HS-27A (cell line): ENCODE measurements around the gene PPP2R3B.
"Not testable (repeated sequence)": the region's sequence is repeated elsewhere in the genome, so short reads cannot be mapped to it uniquely, and the experiment has no call there.

Experiments
- DNase-seq: peaks from one replicate; pipeline ENCODE4 v3.0.0-alpha.2; 2012; ENCODE audit warnings: low read depth, missing footprints

Gene PPP2R3B

GRCh38 chrX:337331-337831 is 49.3 kb downstream of the PPP2R3B start:
- DNase-seq: no peak

DNA sequence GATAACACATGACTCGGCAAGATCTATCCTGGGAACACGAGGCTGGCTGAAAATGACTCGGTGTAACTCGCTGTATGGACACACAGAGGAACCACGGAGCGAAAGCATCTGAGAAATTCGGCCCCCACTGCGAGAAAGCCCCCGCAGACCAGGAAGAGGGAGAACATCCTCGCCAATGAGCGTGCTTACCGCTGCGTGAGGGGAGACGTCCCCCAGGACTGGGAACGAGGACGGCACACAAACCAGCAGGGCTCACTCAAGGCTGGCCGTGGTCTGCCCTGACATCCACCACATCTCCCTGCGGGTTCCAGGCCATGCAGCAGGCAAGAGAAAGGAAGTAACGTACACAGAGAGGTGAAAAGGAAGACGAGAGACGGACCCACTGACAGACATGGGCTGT is 50.5 kb downstream of the PPP2R3B start:
- no peak for DNase-seq

- no peak for DNase-seq
These were observed 51.0 kb downstream of the PPP2R3B start for GRCh38 chrX:335758-336155.

GRCh38 chrX:334971-335757 is 51.5 kb downstream of the PPP2R3B start:
- no peak for DNase-seq

DNA sequence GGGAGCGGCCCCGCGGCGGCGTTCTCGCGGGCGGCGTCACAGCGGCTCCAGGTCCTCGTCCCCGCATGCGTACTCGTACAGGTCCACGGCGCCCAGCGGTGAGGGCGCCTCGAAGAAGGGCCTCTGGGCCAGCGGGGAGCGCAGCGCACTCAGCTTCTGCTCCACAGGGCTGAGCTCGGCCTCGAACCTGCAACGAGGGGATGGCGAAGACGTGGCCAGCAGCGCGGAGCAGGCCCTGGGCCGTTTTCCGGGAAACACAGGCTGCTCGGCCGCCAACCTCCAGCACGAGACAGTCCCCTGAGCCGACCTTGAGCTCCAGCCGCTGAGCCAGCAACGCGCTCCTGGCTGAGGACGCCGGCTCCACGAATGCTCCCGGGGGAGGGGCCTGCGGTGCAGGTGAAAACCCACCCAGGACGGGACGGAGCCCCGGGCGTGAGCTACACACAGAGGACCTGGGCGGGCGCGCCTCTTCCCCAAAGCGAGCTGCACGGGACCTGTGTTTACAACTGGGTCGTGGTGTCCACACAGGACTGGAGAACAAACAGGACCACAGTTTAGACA is 52.3 kb downstream of the PPP2R3B start:
- no peak for DNase-seq

- DNase-seq: no peak
These were observed 52.9 kb downstream of the PPP2R3B start for GRCh38 chrX:333611-334311.

- no peak for DNase-seq
These were observed 53.6 kb downstream of the PPP2R3B start for GRCh38 chrX:332916-333610.

GRCh38 chrX:332496-332860 is 54.2 kb downstream of the PPP2R3B start:
- no peak for DNase-seq

- no peak for DNase-seq
These were observed 54.7 kb downstream of the PPP2R3B start for GRCh38 chrX:331825-332495.

DNA sequence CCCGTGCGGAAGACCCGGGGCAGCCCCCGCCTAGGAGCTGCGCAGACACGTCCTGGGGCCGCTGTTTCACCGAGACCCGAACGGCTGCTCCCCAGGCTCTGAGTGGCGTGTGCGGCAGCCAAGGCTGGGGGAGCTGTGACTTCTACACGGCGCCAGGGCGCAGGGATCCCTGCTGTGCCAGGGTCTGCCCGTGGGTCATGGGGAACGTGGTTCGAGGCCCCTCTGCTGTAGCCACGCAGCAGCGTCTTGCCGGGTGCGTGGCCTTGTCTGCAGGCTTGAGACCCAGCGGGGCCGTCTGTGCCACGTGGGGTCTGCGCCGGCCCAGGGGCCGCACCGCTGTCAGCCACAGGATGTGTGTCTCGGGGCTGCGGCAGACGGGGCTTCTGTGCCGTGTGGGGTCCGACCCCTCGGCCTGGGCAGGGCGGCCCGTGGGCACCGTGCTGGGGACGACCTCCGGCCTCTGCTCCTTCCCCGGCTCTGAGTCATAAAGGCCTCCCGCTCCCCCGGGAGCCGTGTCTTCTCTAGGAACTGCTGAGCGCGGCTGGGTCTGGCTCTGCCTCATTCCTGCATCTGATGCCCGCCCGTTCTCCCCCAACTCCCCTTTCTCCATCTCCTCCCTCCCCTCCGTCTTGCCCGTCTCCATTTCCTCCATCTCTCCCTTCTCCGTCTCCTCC is 55.4 kb downstream of the PPP2R3B start:
- no peak for DNase-seq

GRCh38 chrX:330726-331150 is 56.0 kb downstream of the PPP2R3B start:
- no peak for DNase-seq

DNA sequence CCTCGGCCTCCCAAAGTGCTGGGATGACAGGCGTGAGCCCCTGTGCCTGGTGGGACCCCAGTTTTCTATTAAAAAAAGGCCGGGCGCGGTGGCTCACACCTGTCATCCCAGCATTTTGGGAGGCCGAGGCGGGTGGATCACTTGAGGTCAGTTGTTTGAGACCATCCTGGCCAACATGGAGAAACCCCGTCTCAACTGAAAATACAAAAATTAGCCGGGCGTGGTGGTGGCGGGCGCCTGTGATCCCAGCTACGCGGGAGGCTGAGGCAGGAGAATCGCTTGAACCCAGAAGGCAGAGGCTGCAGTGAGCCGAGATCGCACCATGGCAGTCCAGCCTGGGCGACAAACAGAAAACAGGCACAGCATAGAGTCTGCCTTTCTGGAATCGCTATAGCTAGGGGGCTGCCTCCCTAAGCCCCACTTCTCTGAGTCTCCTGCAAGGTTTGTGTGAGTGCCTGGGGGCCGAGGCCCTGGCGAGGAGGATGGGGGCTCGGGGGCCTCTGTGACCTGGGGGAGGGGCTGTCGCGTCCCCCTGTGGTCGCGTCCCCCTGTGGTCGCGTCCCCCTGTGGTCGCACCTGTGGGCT is 56.5 kb downstream of the PPP2R3B start:
- not testable (repeated sequence) for DNase-seq

DNA sequence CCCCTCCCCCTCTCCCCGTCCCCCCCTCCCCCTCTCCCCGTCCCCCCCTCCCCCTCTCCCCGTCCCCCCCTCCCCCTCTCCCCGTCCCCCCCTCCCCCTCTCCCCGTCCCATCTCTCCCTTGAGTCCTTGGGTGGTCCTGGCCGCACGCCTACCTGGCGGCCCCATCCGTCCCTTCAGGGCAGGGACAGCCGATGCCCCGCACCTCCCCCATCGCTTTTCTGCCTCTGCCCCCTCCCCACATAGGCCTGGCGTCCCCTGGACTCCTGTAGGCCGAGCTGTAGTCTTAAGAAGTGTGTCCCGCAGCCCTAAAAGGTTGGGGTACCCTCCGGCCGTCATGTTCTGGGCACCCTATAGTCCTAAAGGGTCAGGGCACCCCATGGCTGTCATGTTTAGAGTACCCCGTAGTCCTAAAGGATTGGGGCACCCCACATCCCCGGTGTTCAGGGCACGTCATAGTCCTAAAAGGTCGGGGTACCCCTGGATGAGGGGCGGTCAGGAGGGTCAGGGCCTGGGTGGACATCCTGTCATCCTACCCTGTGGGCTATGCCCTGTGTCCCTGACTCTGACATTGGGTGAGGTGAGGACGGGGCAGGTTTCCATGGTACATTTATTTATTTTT is 57.3 kb downstream of the PPP2R3B start:
- no peak for DNase-seq

DNA sequence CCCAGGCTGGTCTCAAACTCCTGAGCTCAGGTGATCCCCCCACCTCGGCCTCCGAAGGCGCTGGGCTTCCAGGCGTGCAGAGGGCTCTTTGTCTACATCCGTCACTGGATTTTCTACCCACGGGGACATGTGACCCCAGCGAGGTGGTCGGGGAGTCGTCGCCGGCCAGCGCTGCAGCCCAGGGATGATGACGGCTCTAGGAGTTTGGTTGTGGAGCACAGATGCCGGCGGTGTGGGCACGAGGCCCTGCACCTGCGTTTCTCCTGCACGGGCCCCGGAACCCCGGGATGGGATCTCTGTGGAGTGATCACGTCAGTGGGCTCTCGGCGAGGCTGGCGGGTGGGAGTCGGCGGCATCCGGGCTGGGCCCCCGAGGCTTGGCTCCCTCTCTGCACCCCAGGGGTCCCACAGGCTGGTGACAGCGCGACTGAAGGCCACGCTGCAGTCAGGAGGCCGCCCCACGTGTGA is 59.0 kb downstream of the PPP2R3B start:
- no peak for DNase-seq

- not testable (repeated sequence) for DNase-seq
These were observed 62.0 kb downstream of the PPP2R3B start for GRCh38 chrX:324664-325063.

- DNase-seq: no peak
These were observed 62.7 kb downstream of the PPP2R3B start for GRCh38 chrX:323721-324628.

DNA sequence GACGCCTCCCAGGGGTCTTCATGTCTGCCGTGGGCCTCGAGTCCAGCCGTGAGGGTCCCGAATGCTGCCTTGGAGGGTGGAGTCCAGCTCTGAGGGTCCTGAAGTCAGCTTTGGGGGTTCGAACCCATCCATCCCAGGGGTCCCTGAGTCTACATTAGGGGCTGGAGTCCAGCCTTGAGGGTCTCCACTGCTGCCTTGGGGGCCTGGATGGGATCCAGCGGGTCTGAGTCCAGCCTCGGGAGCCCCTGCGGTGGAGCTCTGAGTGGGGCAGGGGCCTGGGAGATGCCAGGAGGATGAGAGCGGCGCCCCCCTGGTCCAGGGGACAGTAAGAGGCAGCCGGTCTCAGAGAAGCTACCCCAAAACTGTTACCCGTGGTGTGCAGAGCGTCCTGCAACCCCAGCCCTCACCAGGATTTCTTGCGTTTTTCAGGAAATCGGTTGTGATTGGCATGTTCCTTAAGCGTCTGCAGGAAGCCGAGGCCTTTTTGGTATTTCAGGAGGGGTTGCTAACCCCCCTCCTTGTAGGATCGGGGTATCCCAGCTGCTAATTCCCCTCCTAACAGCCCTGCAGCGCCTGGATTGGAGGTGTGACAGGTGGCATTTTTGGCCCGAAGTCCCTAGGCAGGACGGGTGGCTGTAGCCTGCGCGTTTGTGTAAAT is 66.5 kb downstream of the PPP2R3B start:
- DNase-seq: no peak

DNA sequence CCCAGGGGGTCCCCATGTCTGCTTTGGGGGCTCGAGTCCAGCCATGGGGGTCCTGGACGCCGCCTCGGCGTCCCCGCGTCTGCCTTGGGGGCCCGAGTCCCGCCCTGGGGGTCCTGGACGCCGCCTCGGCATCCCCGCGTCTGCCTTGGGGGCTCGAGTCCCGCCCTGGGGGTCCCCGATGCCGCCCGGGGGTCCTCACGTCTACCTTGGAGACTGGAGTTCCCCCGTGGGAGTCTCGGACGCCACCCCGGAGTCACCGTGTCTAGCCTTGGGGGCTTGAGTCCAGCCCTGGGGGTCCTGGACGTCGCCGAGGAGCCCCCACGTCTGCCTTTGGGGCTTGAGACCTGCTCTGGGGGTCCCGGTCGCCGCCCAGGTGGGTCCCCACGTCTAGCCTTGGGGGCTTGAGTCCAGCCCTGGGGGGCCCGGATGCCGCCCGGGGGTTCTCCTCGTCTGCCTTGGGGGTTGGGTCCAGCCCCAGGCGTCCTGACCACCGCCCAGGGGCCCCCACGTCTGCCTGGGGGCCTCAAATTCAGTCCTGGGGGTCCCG is 67.1 kb downstream of the PPP2R3B start:
- no peak for DNase-seq
